HG03060 (cell line): ENCODE data around the gene CHML.

ENCODE experiments used
- ATAC-seq: cut with Tn5 transposase; IDR thresholded peaks from one replicate; pipeline ENCODE4 v1.9.1; 2021; ENCODE audit warnings: low read depth, moderate number of reproducible peaks; ENCODE audit not compliant: unreplicated experiment

Gene CHML

GRCh38 chr1:241624935-241625334 lies 15.2 kb downstream of the CHML start:
- ATAC-seq, result no peak

GRCh38 chr1:241622669-241623068 lies 17.5 kb downstream of the CHML start:
- ATAC-seq, result no peak

- ATAC-seq, result no peak
These were observed 22.7 kb downstream of the CHML start for GRCh38 chr1:241617426-241617825.

GRCh38 chr1:241615043-241615974 lies 24.9 kb downstream of the CHML start:
- no peak for ATAC-seq

- ATAC-seq, result no peak
These were observed 25.6 kb downstream of the CHML start for GRCh38 chr1:241614572-241614971.

GRCh38 chr1:241614144-241614543 lies 26.0 kb downstream of the CHML start:
- no peak for ATAC-seq

- ATAC-seq, result no peak
These were observed 27.4 kb downstream of the CHML start for GRCh38 chr1:241612533-241613477.

- ATAC-seq, result no peak
These were observed 28.4 kb downstream of the CHML start for GRCh38 chr1:241611736-241612135.

- peak; percentile 90 for ATAC-seq
These were observed 29.1 kb downstream of the CHML start for GRCh38 chr1:241611063-241611462.

GRCh38 chr1:241610056-241610815 lies 29.9 kb downstream of the CHML start:
- ATAC-seq, result no peak

- ATAC-seq, result no peak
These were observed 31.7 kb downstream of the CHML start for GRCh38 chr1:241608379-241609033.

GRCh38 chr1:241607497-241607896 lies 32.7 kb downstream of the CHML start:
- no peak for ATAC-seq

GRCh38 chr1:241606544-241606943 lies 33.6 kb downstream of the CHML start:
- ATAC-seq, result no peak

GRCh38 chr1:241605146-241605805 lies 34.9 kb downstream of the CHML start:
- no peak for ATAC-seq

- ATAC-seq, result no peak
These were observed 36.4 kb downstream of the CHML start for GRCh38 chr1:241603731-241604245.

GRCh38 chr1:241600496-241600901 lies 39.7 kb downstream of the CHML start:
- ATAC-seq, result peak; percentile 88

GRCh38 chr1:241598249-241598648 lies 41.9 kb downstream of the CHML start:
- peak; percentile 45 for ATAC-seq

GRCh38 chr1:241596633-241597032 lies 43.5 kb downstream of the CHML start:
- ATAC-seq, result no peak

- no peak for ATAC-seq
These were observed 47.0 kb downstream of the CHML start for GRCh38 chr1:241593186-241593585.
